ENCODE measurements around the gene F5.

The F5 gene

GRCh38 chr1:169528215-169529067 lies 57.8 kb downstream of the F5 start:
- Histone ChIP-seq H2AFZ (ENCODE audit: low read depth, low read length) (peak overlapping the region; percentile 58), H3K9ac (ENCODE audit: low read depth, low read length) (peak overlapping the region; percentile 5; the same call in 1 of the 2 replicates), H3K4me1 (ENCODE audit: insufficient read depth, low read length) (peaks cover 23% of the 10 kb centered on the region), H3K79me2 (ENCODE audit: insufficient read depth, low read length) (no peaks in the 10 kb centered on the region), H3K36me3 (ENCODE audit: insufficient read depth, low read length) (no peaks in the 10 kb centered on the region), H3K27me3 (ENCODE audit: insufficient read depth, low read length, poor library complexity) (no peaks in the 10 kb centered on the region), H4K20me1 (ENCODE audit: insufficient read depth, low read length) (no peaks in the 10 kb centered on the region), H3K4me3 (ENCODE audit: low read depth in 1 of 2, low read length in 2 of 2) (no peak overlapping the region), H3K4me2 (ENCODE audit: insufficient read depth, low read length) (peak overlapping the region; percentile 49; the same call in 1 of the 2 replicates), H3K27ac (ENCODE audit: low read length) (peak overlapping the region; percentile 48), H3K9me3 (ENCODE audit: insufficient read depth, low read length, severe bottlenecking) (no peaks in the 10 kb centered on the region)
- no peak for DNase-seq
- ATAC-seq (ENCODE audit: insufficient read depth, low read depth) = peak; percentile 15; the same call in 1 of the 3 replicates
- TF ChIP-seq CTCF (IDR thresholded peaks at IDR 0.05; ENCODE audit: borderline replicate concordance, extremely low read depth, low read length, poor library complexity, severe bottlenecking) (no peak), EZH2 (IDR thresholded peaks at IDR 0.05; ENCODE audit: borderline replicate concordance, low read depth, low read length, severe bottlenecking) (no peak)

DNA sequence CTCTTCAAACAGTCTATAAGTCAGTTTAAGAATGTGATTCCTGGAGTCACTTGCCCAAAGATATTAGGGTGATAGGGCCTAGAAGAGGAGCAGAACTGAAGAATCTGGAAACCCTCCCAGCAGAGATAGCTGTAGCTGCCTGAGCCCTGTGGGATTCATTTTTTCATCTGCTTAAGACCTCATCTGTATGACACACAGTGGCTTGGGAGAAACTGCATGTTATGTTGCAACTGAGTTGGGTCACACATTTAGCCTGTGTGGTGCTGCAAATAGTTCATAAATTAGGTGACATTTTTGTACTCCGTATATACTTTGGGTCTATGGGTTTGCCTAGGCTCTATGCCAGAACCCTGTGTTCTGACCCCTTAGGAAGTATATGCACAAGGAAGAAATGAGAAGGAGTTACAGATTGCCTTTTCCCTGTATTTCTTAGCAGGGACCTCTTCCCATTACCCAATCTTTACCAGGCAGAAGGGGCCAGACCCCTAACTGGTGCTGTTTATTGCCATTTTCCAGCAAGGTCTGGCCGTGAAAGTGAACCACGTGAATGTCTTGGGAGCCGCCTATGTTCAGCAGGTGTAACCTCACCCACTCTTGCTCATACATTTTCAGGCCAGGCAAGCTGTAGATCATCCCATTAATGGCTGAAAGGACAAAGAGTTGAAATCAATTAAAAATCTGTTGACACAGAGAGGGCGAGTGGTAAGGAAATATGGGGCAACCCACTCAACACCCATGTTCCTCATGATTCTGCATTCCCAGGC lies 58.6 kb downstream of the F5 start:
- H3K36me3 ChIP-seq (ENCODE audit: insufficient read depth, low read length) = no peaks in the 10 kb centered on the region
- peak overlapping the region; percentile 7; the same call in 1 of the 2 replicates for H2AFZ ChIP-seq (ENCODE audit: low read depth, low read length)
- H3K27ac ChIP-seq (ENCODE audit: low read length) = peak overlapping the region; percentile 17; the same call in 1 of the 2 replicates
- H3K4me2 ChIP-seq (ENCODE audit: insufficient read depth, low read length) = no peak overlapping the region
- H3K9ac ChIP-seq (ENCODE audit: low read depth, low read length) = no peak overlapping the region
- no peaks in the 10 kb centered on the region for H3K27me3 ChIP-seq (ENCODE audit: insufficient read depth, low read length, poor library complexity)
- no peak for ATAC-seq (ENCODE audit: insufficient read depth, low read depth)
- no peak overlapping the region for H3K4me3 ChIP-seq (ENCODE audit: low read depth in 1 of 2, low read length in 2 of 2)
- H4K20me1 ChIP-seq (ENCODE audit: insufficient read depth, low read length) = no peaks in the 10 kb centered on the region
- no peaks in the 10 kb centered on the region for H3K79me2 ChIP-seq (ENCODE audit: insufficient read depth, low read length)
- H3K9me3 ChIP-seq (ENCODE audit: insufficient read depth, low read length, severe bottlenecking) = no peaks in the 10 kb centered on the region
- no peak for DNase-seq
- TF ChIP-seq EZH2 (IDR thresholded peaks at IDR 0.05; ENCODE audit: borderline replicate concordance, low read depth, low read length, severe bottlenecking) = no peak
- no peak for TF ChIP-seq CTCF (IDR thresholded peaks at IDR 0.05; ENCODE audit: borderline replicate concordance, extremely low read depth, low read length, poor library complexity, severe bottlenecking)
- H3K4me1 ChIP-seq (ENCODE audit: insufficient read depth, low read length) = peaks cover 23% of the 10 kb centered on the region

DNA sequence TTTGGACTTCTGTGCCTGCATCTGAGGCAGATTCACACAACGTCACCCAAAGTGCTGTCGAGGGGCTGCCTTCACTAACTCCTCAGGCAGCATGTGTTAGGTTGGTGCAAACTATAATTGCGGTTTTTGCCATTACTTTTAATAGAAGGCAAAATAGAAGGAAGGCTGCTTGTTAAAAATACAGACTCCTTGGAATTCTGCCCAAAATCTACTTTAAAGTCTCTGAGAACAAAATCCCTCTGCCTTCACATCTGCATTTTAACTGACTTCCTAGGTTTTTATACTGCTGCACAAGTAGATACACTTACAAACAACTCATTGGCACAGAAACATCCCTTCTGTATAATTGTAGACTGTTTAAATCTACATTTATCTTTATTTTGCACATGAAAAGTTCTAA lies 59.3 kb downstream of the F5 start:
- no peak overlapping the region for H3K4me3 ChIP-seq (ENCODE audit: low read depth in 1 of 2, low read length in 2 of 2)
- DNase-seq (no peak), ATAC-seq (ENCODE audit: insufficient read depth, low read depth) (no peak)
- no peaks in the 10 kb centered on the region for H3K36me3 ChIP-seq (ENCODE audit: insufficient read depth, low read length)
- H3K4me2 ChIP-seq (ENCODE audit: insufficient read depth, low read length) = no peak overlapping the region
- H2AFZ ChIP-seq (ENCODE audit: low read depth, low read length) = no peak overlapping the region
- no peaks in the 10 kb centered on the region for H3K79me2 ChIP-seq (ENCODE audit: insufficient read depth, low read length)
- H3K9ac ChIP-seq (ENCODE audit: low read depth, low read length) = no peak overlapping the region
- H3K27me3 ChIP-seq (ENCODE audit: insufficient read depth, low read length, poor library complexity) = no peaks in the 10 kb centered on the region
- H3K9me3 ChIP-seq (ENCODE audit: insufficient read depth, low read length, severe bottlenecking) = no peaks in the 10 kb centered on the region
- no peak overlapping the region for H3K27ac ChIP-seq (ENCODE audit: low read length)
- TF ChIP-seq CTCF (IDR thresholded peaks at IDR 0.05; ENCODE audit: borderline replicate concordance, extremely low read depth, low read length, poor library complexity, severe bottlenecking) (no peak), EZH2 (IDR thresholded peaks at IDR 0.05; ENCODE audit: borderline replicate concordance, low read depth, low read length, severe bottlenecking) (no peak)
- H3K4me1 ChIP-seq (ENCODE audit: insufficient read depth, low read length) = peaks cover 23% of the 10 kb centered on the region
- H4K20me1 ChIP-seq (ENCODE audit: insufficient read depth, low read length) = no peaks in the 10 kb centered on the region
